PC-9 (cell line): ENCODE data around the gene OPTC. TPM values are rescaled to one million over a fixed set of nuclear protein-coding genes. Genes with fewer than 3 reads are reported as not detected.

Experiments
- BruUV-seq: library from RNA; stranded (reverse); fragments of 400-500 nt; replicated peaks from 2 replicates; lab custom pipeline; 2021; lab: Mats Ljungman, UMichigan
- CTCF ChIA-PET: fragments of 300-600 bp; sonication (Branson Sonifier 250); formaldehyde crosslinking; loops from one replicate; lab custom pipeline; 2022; ENCODE audit warnings: antibody characterized with exemption; lab: Charles Lee
- POLR2A ChIA-PET: fragments of 300-600 bp; sonication (Branson Sonifier 250); formaldehyde crosslinking; loops from one replicate; lab custom pipeline; 2022; ENCODE audit warnings: antibody characterized with exemption; ENCODE audit not compliant: unreplicated experiment; lab: Charles Lee
- DNase-seq, 2 experiments: peaks; one replicate each; pipeline versions ENCODE4 v3.0.0 to v3.0.0-alpha.2; 2015 to 2022; ENCODE audit warnings: mixed read lengths in 1 of 2
- H2AFZ ChIP-seq: fragments of 200-600 bp; sonication (generic); 2 replicates; pipeline ENCODE4 v1.8.1; 2017; ENCODE audit warnings: antibody characterized with exemption
- H3F3A ChIP-seq: fragments of 200-600 bp; sonication (generic); 2 replicates; pipeline ENCODE4 v1.8.1; 2017; ENCODE audit warnings: antibody characterized with exemption, mild to moderate bottlenecking, low read depth; ENCODE audit not compliant: insufficient read depth
- H3K27ac ChIP-seq: fragments of 200-600 bp; sonication (generic); 2 replicates; pipeline ENCODE4 v1.6.1; 2016; ENCODE audit warnings: mixed run types
- H3K27me3 ChIP-seq: fragments of 200-600 bp; sonication (generic); 2 replicates; pipeline ENCODE4 v1.6.1; 2016; ENCODE audit warnings: low read depth, mixed run types; ENCODE audit not compliant: insufficient read depth
- H3K36me3 ChIP-seq: fragments of 200-600 bp; sonication (generic); 2 replicates; pipeline ENCODE4 v1.6.1; 2016; ENCODE audit warnings: low read depth, mixed run types
- H3K4me1 ChIP-seq: fragments of 200-600 bp; sonication (generic); replicated peaks from 2 replicates; pipeline ENCODE4 v1.6.1; 2016; ENCODE audit warnings: mixed run types; ENCODE audit not compliant: insufficient read depth
- H3K4me2 ChIP-seq: fragments of 200-600 bp; sonication (generic); 2 replicates; pipeline ENCODE4 v1.6.1; 2017; ENCODE audit warnings: mixed run types
- H3K4me3 ChIP-seq: fragments of 200-600 bp; sonication (generic); 2 replicates; pipeline ENCODE4 v1.6.1; 2016; ENCODE audit warnings: mixed run types
- H3K79me2 ChIP-seq: fragments of 200-600 bp; sonication (generic); 2 replicates; pipeline ENCODE4 v1.6.1; 2017; ENCODE audit warnings: low read depth, mixed run types
- H3K9me2 ChIP-seq: fragments of 200-600 bp; sonication (generic); 2 replicates; pipeline ENCODE4 v1.8.1; 2017; ENCODE audit warnings: mild to moderate bottlenecking; ENCODE audit not compliant: insufficient read depth
- H3K9me3 ChIP-seq: fragments of 200-600 bp; sonication (generic); 2 replicates; pipeline ENCODE4 v1.8.1; 2016; ENCODE audit warnings: low read depth; ENCODE audit not compliant: insufficient read depth
- H4K20me1 ChIP-seq: fragments of 200-600 bp; sonication (generic); 2 replicates; pipeline ENCODE4 v1.8.1; 2017; ENCODE audit not compliant: insufficient read depth
- EZH2 ChIP-seq: fragments of 200-600 bp; sonication (generic); IDR thresholded peaks from 2 replicates; pipeline ENCODE4 v1.8.0; 2017; ENCODE audit warnings: antibody characterized with exemption, low read depth
- intact Hi-C: fragments of 100-400 bp; cut with micrococcal nuclease; formaldehyde crosslinking; loops from one replicate; pipeline ENCODE4 v1.10.0; 2022; ENCODE audit not compliant: unreplicated experiment
- total RNA-seq: library from RNA; stranded (reverse); gene quantifications from 2 replicates; pipeline ENCODE4 v1.2.3, GENCODE V29; 2021
- TF ChIP-seq, protein P1 (sequence below): fragments of 200-600 bp; sonication (generic); conservative IDR thresholded peaks from 2 replicates; pipeline ENCODE4 v1.6.1; 2017; ENCODE audit warnings: mixed run types, antibody characterized with exemption, mild to moderate bottlenecking, moderate library complexity

Gene OPTC
- total RNA-seq, 1 experiment from 2014 or later: not detected

DNA sequence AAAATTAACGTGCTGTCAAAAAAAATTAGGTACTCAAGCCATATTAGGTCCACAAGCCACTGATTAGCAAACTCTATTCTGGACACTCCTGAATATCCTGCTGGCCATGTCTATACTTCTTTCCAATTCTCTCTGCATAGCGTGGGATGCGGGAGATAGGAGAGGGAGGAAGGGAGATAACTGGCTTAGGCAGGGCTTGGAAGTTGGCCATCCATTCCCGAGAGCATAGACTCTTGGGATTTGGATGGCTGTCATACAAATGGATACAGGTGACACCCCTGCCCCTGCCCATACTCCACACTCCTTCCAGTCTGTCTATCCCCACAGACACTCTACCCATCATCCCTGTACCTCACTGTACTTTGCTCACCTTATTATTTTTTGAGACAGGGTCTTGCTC, 20.7 kb upstream of the OPTC start:
- Histone ChIP-seq H3F3A (no peaks in the 10 kb centered on the region), H3K9me3 (no peaks in the 10 kb centered on the region), H4K20me1 (no peaks in the 10 kb centered on the region), H3K4me3 (no peak overlapping the region), H3K79me2 (no peaks in the 10 kb centered on the region), H3K27ac (no peak overlapping the region), H3K27me3 (peaks cover 7% of the 10 kb centered on the region; the same call in 1 of the 2 replicates), H3K9me2 (no peaks in the 10 kb centered on the region), H2AFZ (no peak overlapping the region), H3K4me1 (peaks cover 4% of the 10 kb centered on the region; the same call in 1 of the 2 replicates), H3K4me2 (no peak overlapping the region), H3K36me3 (no peaks in the 10 kb centered on the region)
- no peak for DNase-seq
- TF ChIP-seq, protein P1, sequence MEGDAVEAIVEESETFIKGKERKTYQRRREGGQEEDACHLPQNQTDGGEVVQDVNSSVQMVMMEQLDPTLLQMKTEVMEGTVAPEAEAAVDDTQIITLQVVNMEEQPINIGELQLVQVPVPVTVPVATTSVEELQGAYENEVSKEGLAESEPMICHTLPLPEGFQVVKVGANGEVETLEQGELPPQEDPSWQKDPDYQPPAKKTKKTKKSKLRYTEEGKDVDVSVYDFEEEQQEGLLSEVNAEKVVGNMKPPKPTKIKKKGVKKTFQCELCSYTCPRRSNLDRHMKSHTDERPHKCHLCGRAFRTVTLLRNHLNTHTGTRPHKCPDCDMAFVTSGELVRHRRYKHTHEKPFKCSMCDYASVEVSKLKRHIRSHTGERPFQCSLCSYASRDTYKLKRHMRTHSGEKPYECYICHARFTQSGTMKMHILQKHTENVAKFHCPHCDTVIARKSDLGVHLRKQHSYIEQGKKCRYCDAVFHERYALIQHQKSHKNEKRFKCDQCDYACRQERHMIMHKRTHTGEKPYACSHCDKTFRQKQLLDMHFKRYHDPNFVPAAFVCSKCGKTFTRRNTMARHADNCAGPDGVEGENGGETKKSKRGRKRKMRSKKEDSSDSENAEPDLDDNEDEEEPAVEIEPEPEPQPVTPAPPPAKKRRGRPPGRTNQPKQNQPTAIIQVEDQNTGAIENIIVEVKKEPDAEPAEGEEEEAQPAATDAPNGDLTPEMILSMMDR: no peak
- TF ChIP-seq EZH2: no peak
- no TSS peak for BruUV-seq
- CTCF ChIA-PET: interaction anchor here (0.6 to 0.7 kb wide), 2 partner anchors 76 to 466 kb away, joined by 3 to 5 read pairs; no protein-coding TSS in a partner anchor
- POLR2A ChIA-PET: interaction anchor here (0.6 kb wide), 1 partner anchor 402 kb away, joined by 3 read pairs; no protein-coding TSS in a partner anchor
- intact Hi-C loops: no loop called here

DNA sequence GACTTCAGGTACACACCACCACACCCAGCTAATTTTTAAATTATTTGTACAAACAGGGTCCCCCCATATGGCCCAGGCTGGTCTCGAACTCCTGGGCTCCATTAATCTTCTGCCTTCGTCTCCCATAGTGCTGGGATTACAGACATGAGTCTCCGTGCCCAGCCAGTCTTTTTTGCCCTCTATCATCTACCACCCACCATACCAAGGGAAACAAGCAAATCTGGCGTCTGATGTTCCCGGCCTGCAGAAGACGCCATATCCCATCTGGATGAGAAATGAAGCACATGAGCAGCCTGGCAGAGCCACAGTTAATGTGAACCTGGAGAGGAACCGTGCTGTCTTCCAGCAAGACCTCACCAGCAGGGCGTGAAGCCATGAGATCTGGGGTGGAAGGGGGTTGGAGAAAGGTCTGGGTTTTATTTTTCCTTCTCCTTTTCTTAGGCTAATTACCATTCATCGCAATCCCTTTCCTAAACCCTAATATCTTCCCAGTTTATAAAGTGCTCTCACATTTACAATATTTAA, 20.1 kb upstream of the OPTC start:
- TF ChIP-seq, protein P1: no peak
- TF ChIP-seq EZH2: no peak
- Histone ChIP-seq H3K79me2 (no peaks in the 10 kb centered on the region), H2AFZ (no peak overlapping the region), H3K4me2 (no peak overlapping the region), H3K27ac (no peak overlapping the region), H3K4me1 (peaks cover 4% of the 10 kb centered on the region; the same call in 1 of the 2 replicates), H4K20me1 (no peaks in the 10 kb centered on the region), H3K4me3 (no peak overlapping the region), H3K9me2 (no peaks in the 10 kb centered on the region), H3K27me3 (peaks cover 7% of the 10 kb centered on the region; the same call in 1 of the 2 replicates), H3F3A (no peaks in the 10 kb centered on the region), H3K36me3 (no peaks in the 10 kb centered on the region), H3K9me3 (no peaks in the 10 kb centered on the region)
- intact Hi-C loops: no loop called here
- ChIA-PET POLR2A (interaction anchor here (0.6 kb wide), 2 partner anchors 369 to 402 kb away, joined by 3 read pairs; no protein-coding TSS in a partner anchor), CTCF (interaction anchor here (0.6 kb wide), 1 partner anchor 75 kb away, joined by 3 read pairs; no protein-coding TSS in a partner anchor)
- no peak for DNase-seq
- no TSS peak for BruUV-seq

DNA sequence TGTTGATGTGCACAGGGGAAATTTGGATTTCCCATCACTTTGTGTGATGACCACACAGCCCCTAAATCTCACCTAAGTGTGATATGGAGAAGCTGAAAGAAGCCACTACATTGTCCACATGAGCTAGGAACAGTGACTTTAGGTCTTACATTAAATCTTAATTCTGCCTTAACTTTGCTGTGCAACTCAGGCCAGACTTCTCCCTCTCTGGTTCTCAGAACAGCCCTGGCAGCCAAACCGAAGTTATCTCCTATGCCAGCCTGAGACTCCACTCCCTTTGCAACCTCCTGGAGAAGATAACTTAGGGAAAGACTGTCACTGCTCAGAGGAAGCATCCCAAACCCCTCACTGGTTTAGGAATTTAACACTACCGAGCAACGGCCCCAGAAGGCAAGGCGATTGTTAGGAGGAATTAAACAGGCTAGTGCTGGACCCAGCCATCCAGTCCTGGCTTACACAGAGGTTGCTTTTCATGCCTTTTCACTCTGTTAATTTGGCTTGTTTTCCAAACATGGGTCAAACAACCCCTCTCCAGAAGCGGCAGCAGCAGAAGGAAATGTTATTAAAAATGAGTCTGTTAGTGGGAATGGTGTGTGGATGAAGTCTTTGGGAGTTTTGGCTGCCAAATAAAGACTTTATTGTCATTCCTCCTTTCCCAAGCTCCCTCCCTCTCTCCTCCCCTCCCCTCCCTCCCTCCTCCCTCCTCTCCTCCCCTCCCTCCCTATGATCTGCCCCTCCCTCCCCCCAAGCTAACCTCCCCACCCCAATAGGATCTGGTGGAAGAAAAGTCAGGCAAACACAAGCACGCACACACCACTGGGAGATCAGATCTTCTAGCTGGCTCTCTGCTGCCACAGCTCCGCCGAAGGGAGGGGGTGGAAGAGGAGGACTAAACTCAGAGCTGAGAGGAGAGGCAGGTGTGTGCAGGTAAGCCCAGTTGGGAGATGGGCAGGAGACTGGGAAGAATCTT, 18.7 kb upstream of the OPTC start, which contains the start of gene PRELP:
Gene PRELP (plus strand): TSS at position 795 of the 970 bp plus-strand sequence. CDS start 7,379 bp downstream, outside the sequence.
- no peak within 1 kb of the TSS for H3K4me2 ChIP-seq

More for the DNA sequence above, 18.7 kb upstream of the OPTC start, which contains the start of gene PRELP:
- H3K27ac ChIP-seq: no peak within 1 kb of the TSS
- H3K36me3 ChIP-seq: no peaks in the 10 kb centered on the region
- no peaks in the 10 kb centered on the region for H4K20me1 ChIP-seq
- POLR2A ChIA-PET: interaction anchor here (0.6 to 0.7 kb wide), 2 partner anchors 9 to 218 kb away, joined by 3 to 7 read pairs; no protein-coding TSS in a partner anchor
- H3K27me3 ChIP-seq: peaks cover 7% of the 10 kb centered on the region; the same call in 1 of the 2 replicates
- peaks cover 7% of the 10 kb centered on the region for H3F3A ChIP-seq
- no peaks in the 10 kb centered on the region for H3K79me2 ChIP-seq
- no peaks in the 10 kb centered on the region for H3K9me3 ChIP-seq
- intact Hi-C loops: no loop called here
- no peaks in the 10 kb centered on the region for H3K9me2 ChIP-seq
- no peak within 1 kb of the TSS for H3K4me3 ChIP-seq
- CTCF ChIA-PET: interaction anchor here (0.5 to 0.7 kb wide), 3 partner anchors 129 to 405 kb away, joined by 3 to 4 read pairs (median 3); no protein-coding TSS in a partner anchor
- no peak for TF ChIP-seq EZH2
- TF ChIP-seq, protein P1: no peak
- peak in 1 of 2 experiments; percentile 29 for DNase-seq
- BruUV-seq: no TSS peak
- peaks cover 11% of the 10 kb centered on the region for H3K4me1 ChIP-seq
- H2AFZ ChIP-seq: no peak within 1 kb of the TSS
